Measurements from ENCODE around the gene WDR26.
"Not testable (repeated sequence)": the region's sequence is repeated elsewhere in the genome, so short reads cannot be mapped to it uniquely, and the experiment has no call there.

The WDR26 gene

GRCh38 chr1:224434691-224435317, at the start of gene WDR26:
Gene WDR26 (minus strand): TSS chr1:224434797.
- DNase-seq, result peak; percentile 81 to 87

GRCh38 chr1:224483206-224483605, 48.6 kb upstream of the WDR26 start:
- not testable (repeated sequence) for DNase-seq

DNA sequence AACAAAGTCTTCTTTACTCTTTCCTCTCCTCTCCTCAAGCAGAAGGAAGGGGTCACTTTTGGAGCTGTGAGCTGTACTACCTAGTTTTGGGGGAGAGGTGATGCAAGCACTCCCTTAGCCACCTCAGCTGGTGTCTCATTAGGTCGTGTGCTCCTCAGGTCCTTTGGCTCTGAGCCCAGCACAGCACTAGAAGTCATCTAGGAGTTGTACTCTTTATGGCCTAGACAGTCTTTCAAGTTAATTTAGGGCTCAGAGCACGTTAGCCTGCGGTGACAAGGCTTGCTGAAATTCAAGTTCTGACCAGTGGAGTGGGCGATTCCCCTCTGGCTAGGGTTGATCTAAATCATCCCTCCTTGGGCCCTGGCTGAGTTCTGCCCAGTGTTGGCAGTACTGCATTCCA, 48.0 kb upstream of the WDR26 start:
- DNase-seq, result no peak

DNA sequence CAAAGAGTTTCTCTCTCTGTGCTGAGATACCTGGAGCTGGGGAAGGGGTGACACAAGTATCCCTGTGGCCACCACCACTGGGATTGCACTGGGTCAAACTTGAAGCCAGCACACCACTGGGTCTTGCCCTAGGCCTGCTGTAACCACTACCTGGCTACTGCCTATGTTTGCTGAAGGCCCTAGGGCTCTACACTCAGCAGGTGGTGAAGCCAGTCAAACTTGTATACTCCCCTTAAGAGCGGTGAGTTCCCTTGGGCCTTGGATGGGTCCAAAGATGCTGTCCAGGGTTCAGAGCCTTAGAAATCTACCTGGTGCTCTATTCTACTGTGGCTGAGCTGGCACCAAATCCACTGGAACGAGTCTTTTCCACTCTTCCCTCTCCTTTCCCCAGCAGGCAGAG, 47.0 kb upstream of the WDR26 start:
- no peak for DNase-seq

GRCh38 chr1:224480888-224481459, 46.4 kb upstream of the WDR26 start:
- DNase-seq, result not testable (repeated sequence)

DNA sequence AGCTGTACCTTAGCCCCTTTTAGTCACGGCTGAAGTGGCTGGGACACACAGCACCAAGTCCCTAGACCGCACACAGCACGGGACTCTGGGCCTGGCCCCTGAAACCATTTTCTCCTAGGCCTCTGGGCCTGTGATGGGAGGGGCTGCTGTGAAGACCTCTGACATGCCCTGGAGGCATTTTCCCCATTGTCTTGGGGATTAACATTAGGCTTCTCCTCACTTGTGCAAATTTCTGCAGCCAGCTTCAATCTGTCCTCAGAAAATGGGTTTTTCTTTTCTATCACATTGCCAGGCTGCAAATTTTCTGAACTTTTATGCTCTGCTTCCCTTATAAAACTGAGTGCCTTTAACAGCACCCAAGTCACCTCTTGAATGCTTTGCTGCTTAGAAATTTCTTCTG, 45.6 kb upstream of the WDR26 start:
- not testable (repeated sequence) for DNase-seq

- no peak for DNase-seq
Observed at GRCh38 chr1:224472806-224473205, 38.2 kb upstream of the WDR26 start.

- DNase-seq, result no peak
Observed at GRCh38 chr1:224466154-224466553, 31.6 kb upstream of the WDR26 start.

- DNase-seq, result no peak
Observed at GRCh38 chr1:224459966-224460365, 25.4 kb upstream of the WDR26 start.

- DNase-seq, result no peak
Observed at GRCh38 chr1:224458996-224459395, 24.4 kb upstream of the WDR26 start.

- no peak for DNase-seq
Observed at GRCh38 chr1:224458296-224458695, 23.7 kb upstream of the WDR26 start.

- no peak for DNase-seq
Observed at GRCh38 chr1:224457782-224458144, 23.2 kb upstream of the WDR26 start.

DNA sequence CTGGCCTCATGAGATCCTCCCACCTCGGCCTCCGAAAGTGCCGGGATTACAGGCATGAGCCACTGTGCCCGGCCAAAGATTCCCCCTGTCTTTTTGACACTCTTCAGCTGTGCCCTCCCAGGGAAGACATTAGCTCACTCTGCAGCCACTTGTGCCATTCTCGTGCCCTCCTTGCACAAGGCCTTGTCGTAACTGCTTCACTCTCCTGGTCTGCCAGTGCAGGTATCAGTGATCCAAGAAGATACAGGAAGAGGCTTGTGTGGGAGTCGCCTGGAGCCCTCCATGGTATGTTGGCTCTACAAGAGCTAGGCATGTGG, 22.0 kb upstream of the WDR26 start:
- no peak for DNase-seq

DNA sequence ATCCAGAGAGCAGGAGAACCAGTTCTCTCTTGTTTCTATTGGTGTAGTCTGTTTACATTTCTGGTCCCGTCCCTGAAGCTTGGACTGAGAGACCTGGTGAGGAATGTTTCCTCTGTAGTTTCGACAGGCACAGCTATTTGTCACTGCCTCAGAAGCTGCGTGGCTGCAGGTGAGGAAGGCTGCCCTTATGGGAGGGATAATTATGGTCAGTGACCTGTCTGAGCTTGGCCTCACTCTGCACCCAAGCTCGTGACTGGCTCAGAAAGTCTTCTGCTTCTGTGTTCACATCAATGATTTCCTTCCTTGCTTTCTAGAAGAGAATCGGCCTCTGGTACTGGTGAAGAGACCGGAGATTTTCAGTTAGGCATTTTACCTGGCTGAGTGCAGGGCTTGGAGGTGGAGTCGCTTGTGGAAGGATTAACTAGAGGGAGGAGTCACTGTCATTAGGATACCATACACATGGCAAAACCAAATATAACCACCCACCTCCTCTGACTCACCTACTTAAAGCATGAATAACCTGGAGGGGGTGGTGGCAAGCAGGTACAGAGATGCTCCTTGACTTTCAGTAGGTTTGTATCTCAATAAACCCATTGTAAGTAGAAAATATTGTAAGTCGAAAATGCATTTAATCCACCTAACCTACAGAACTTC, 19.9 kb upstream of the WDR26 start:
- no peak for DNase-seq

DNA sequence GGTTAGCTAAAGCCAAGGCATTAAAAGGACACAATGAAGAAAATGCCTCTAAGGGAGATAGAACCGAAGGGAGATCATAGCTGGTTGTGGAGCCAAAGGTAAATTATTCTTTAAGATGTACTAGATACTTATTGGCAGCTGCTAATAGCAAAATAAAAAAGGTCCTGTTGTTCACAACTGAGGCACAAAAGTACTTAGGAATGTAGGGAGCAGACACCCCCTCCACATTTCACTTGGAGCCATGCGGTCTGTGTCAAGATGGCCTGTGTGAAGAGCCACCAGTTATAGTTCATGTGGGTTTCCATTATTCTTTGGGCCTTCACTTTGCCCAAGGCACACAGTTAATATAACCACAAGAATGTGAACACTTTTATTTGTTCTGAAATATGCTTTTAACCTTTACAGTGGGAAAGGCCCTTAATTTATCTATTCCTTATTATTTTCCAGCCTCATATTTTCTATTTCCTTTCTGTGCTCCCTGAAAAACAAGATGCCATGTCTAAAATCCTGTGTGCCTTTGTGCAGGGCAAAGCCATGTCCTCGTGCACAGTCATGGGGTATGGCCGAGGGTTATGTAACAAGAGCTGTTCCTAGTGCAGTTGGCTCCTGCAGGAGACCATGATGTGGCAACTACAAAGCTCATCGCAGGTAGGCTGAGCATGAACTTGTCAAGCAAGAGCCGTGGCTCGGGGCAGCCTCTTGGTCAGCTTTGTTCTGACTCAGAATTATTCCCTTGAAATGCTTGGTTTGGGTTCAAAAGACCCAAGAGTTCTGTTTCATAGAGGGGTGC, 16.2 kb upstream of the WDR26 start:
- DNase-seq, result no peak

DNA sequence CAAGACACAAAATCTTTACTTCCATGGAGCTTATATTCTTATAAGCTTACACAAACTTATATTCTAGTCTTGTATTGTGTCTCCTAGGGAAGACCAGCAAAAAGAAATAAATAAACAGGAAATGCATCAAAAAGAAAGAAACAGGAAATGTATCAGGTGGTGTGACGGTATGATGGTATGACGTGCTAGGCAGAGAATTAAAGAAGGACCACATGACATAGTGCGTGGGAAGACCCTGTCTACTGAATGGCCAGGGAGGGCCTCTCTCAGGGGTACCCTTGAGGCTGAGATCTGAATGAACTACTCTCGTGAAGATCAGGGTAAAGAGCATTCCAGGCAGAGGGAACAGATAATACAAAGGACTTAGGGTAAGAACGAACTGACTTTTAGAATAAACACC, 15.6 kb upstream of the WDR26 start:
- no peak for DNase-seq

GRCh38 chr1:224448453-224449017, 13.9 kb upstream of the WDR26 start:
- no peak for DNase-seq

DNA sequence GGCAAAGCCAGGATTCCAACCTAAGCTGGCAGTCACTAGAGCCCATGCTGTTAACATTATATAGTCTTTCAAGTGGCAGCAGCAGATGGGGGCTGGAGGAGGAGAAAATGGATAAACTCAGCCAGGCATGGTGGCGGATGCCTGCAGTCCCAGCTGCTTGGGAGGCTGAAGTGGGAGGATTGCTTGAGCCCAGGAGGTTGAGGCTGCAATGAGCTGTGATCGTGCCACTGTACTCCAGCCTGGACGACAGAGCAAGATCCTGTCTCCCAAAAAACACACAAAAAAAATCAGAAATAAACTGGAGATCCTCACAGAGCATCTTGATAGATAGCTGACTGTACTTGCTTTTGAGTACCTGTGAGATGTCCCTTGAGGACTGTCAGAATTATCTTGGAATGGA, 13.4 kb upstream of the WDR26 start:
- DNase-seq, result no peak

DNA sequence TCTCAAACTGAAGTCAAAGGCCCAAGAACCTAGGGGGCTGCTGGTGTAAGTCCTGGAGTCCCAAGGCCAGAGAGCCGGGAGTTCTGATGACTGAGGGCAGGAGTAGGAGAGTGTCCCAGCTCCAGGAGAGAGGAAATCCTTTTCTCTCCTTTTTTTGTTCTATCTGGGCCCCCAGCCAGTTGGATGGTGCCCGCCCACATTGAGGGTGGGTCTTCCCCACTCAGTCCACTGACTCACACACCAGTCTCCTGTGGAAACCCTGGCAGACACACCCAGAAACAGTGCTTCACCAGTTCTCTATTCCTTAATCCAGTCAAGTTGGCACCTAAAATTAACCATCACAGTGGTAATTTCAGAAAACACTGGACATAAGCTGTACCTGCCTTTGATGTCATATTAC, 12.7 kb upstream of the WDR26 start:
- DNase-seq, result no peak

DNA sequence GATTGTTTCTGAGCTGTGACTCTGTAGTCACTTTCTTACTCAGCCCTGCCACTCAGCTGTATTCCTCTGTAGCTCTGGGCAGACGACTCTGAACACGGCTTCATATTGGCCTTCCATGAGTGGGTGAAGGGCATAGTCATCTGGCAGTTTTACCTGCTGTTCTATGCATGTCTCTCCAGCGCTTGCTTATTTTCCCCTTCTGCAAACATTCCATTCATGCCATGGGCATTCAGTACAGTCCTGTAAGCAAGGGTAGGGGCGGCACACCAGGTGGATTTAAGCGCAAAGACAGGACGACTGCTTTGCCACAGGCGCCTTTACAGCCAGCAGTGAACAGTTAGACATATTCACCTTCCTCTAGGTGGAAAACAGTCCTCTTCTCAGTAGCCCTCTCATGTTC, 4.4 kb upstream of the WDR26 start:
- no peak for DNase-seq

DNA sequence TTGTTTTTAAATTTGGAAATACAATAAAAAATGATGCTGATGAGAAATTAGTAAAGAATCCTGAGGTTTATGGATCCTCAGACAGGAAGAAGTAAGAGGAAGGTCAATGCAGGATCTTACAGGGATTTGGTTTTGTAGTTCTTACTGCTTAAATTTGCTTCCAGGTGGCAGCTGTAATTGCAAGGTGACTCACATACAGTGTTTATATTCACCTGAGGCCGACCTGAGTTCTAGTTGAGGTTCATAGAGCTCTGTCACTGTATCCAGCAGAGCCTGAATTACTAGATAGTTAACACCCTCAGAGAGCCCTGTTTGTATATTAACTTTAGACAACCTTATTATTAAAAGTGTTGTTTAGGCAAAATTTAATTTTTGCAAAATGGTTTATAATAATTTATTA, 1.4 kb upstream of the WDR26 start:
- DNase-seq, result no peak

GRCh38 chr1:224435318-224435763, 744 bp upstream of the WDR26 start:
- DNase-seq, result peak in 1 of 2 experiments; percentile 20

All from activated CD4-positive, alpha-beta T cell treated with anti-CD3 and anti-CD28 coated beads, Interleukin-2, amount 50 U/mL, for 48 hours (primary cell).